HEK293 (cell line): Measurements from ENCODE around the gene PDE4D.

Experiments
- CTCF ChIA-PET: fragments of 350-600 bp; formaldehyde crosslinking; extraction: SDS; loops from one replicate; lab custom pipeline; 2021; ENCODE audit warnings: antibody characterized with exemption; lab: Yijun Ruan, JAX
- POLR2A ChIA-PET: fragments of 300-600 bp; formaldehyde crosslinking; extraction: SDS; loops from one replicate; lab custom pipeline; 2020; ENCODE audit warnings: antibody characterized with exemption, inconsistent platforms; lab: Yijun Ruan, JAX
- H3K27ac ChIP-seq: fragments of 200-500 bp; sonication (Bioruptor generic); 2 replicates; pipeline ENCODE4 v1.5.1; 2014; ENCODE audit warnings: low read depth, low read length, control low read depth, inconsistent platforms; ENCODE audit errors: extremely low read depth
- H3K36me3 ChIP-seq, 2 experiments: fragments of 200-500 bp in 1 of 2; sonication (Bioruptor generic) in 1 of 2; 1 replicate in 1 of 2; 2 replicates in 1 of 2; pipeline ENCODE4 v1.5.1; 2014 to 2017; ENCODE audit warnings: inconsistent platforms in 2 of 2, low read length in 2 of 2; ENCODE audit not compliant: control insufficient read depth in 2 of 2, insufficient read depth in 1 of 2
- H3K4me1 ChIP-seq: fragments of 200-500 bp; sonication (Bioruptor generic); 2 replicates; pipeline ENCODE4 v1.5.1; 2014; ENCODE audit warnings: mild to moderate bottlenecking, low read length, inconsistent platforms; ENCODE audit not compliant: control insufficient read depth, insufficient read depth
- H3K4me3 ChIP-seq: 2 replicates; pipeline ENCODE4 v1.5.1; 2011; ENCODE audit warnings: low read depth, mild to moderate bottlenecking, control low read depth, low read length, moderate library complexity
- H3K9me3 ChIP-seq: fragments of 200-500 bp; sonication (Bioruptor generic); 2 replicates; pipeline ENCODE4 v1.5.1; 2014; ENCODE audit warnings: low read depth, low read length, inconsistent platforms; ENCODE audit not compliant: control insufficient read depth, insufficient read depth
- EGR2 ChIP-seq: fragments of 450-650 bp; formaldehyde crosslinking; IDR thresholded peaks from 2 replicates; pipeline ENCODE4 v1.5.1; 2016; ENCODE audit warnings: low read depth, missing biosample characterization, missing genetic modification characterization
- GLIS1 ChIP-seq: fragments of 450-650 bp; formaldehyde crosslinking; IDR thresholded peaks from 2 replicates; pipeline ENCODE4 v1.5.1; 2016; ENCODE audit warnings: missing biosample characterization, missing genetic modification characterization
- KLF16 ChIP-seq: fragments of 450-650 bp; formaldehyde crosslinking; IDR thresholded peaks from 2 replicates; pipeline ENCODE4 v1.5.1; 2017; ENCODE audit warnings: missing biosample characterization, missing genetic modification characterization
- KLF8 ChIP-seq: fragments of 450-650 bp; formaldehyde crosslinking; IDR thresholded peaks from 2 replicates; pipeline ENCODE4 v1.5.1; 2016; ENCODE audit warnings: missing biosample characterization, missing genetic modification characterization
- MYNN ChIP-seq: fragments of 450-650 bp; formaldehyde crosslinking; IDR thresholded peaks from 2 replicates; pipeline ENCODE4 v1.5.1; 2016; ENCODE audit warnings: missing biosample characterization, missing genetic modification characterization, borderline replicate concordance
- PBX3 ChIP-seq: sonication (generic); formaldehyde crosslinking; IDR thresholded peaks from 2 replicates; pipeline ENCODE4 v1.8.1; 2022; ENCODE audit warnings: mild to moderate bottlenecking, moderate library complexity, missing genetic modification reagents
- PRDM1 ChIP-seq: fragments of 450-650 bp; formaldehyde crosslinking; IDR thresholded peaks from 2 replicates; pipeline ENCODE4; 2016; ENCODE audit warnings: missing biosample characterization, missing genetic modification characterization
- PRDM2 ChIP-seq: fragments of 450-650 bp; formaldehyde crosslinking; IDR thresholded peaks from 2 replicates; pipeline ENCODE4 v1.5.1; 2016; ENCODE audit warnings: missing biosample characterization, missing genetic modification characterization, borderline replicate concordance
- RBAK ChIP-seq: fragments of 450-650 bp; formaldehyde crosslinking; IDR thresholded peaks from 2 replicates; pipeline ENCODE4 v1.5.1; 2016; ENCODE audit warnings: missing biosample characterization, missing genetic modification characterization
- SP7 ChIP-seq: fragments of 450-650 bp; formaldehyde crosslinking; IDR thresholded peaks from 2 replicates; pipeline ENCODE4 v1.5.1; 2016; ENCODE audit warnings: missing biosample characterization, missing genetic modification characterization
- YY2 ChIP-seq: fragments of 450-650 bp; formaldehyde crosslinking; IDR thresholded peaks from 2 replicates; pipeline ENCODE4 v1.5.1; 2016; ENCODE audit warnings: missing biosample characterization, missing genetic modification characterization
- ZEB2 ChIP-seq: fragments of 450-650 bp; formaldehyde crosslinking; IDR thresholded peaks from 2 replicates; pipeline ENCODE4 v1.5.1; 2016; ENCODE audit warnings: missing biosample characterization, missing genetic modification characterization
- ZFP69B ChIP-seq: fragments of 450-650 bp; formaldehyde crosslinking; IDR thresholded peaks from 2 replicates; pipeline ENCODE4 v1.5.1; 2016; ENCODE audit warnings: missing biosample characterization, missing genetic modification characterization
- ZNF133 ChIP-seq: fragments of 450-650 bp; formaldehyde crosslinking; IDR thresholded peaks from 2 replicates; pipeline ENCODE4 v1.5.1; 2016; ENCODE audit warnings: missing biosample characterization, missing genetic modification characterization
- ZNF138 ChIP-seq: fragments of 450-650 bp; formaldehyde crosslinking; IDR thresholded peaks from 2 replicates; pipeline ENCODE4 v1.5.1; 2016; ENCODE audit warnings: missing biosample characterization, missing genetic modification characterization, borderline replicate concordance
- ZNF140 ChIP-seq: fragments of 450-650 bp; formaldehyde crosslinking; IDR thresholded peaks from 2 replicates; pipeline ENCODE4 v1.5.1; 2016; ENCODE audit warnings: missing biosample characterization, missing genetic modification characterization
- ZNF26 ChIP-seq: fragments of 450-650 bp; formaldehyde crosslinking; IDR thresholded peaks from 2 replicates; pipeline ENCODE4 v1.5.1; 2016; ENCODE audit warnings: missing biosample characterization, missing genetic modification characterization
- ZNF292 ChIP-seq: fragments of 450-650 bp; formaldehyde crosslinking; IDR thresholded peaks from 2 replicates; pipeline ENCODE4 v1.5.1; 2016; ENCODE audit warnings: low read depth, missing biosample characterization, missing genetic modification characterization, borderline replicate concordance
- ZNF426 ChIP-seq: fragments of 450-650 bp; formaldehyde crosslinking; IDR thresholded peaks from 2 replicates; pipeline ENCODE4 v1.5.1; 2017; ENCODE audit warnings: missing biosample characterization, missing genetic modification characterization, mild to moderate bottlenecking, inconsistent platforms, moderate library complexity
- ZNF473 ChIP-seq: fragments of 450-650 bp; formaldehyde crosslinking; IDR thresholded peaks from 2 replicates; pipeline ENCODE4 v1.5.1; 2017; ENCODE audit warnings: missing biosample characterization, missing genetic modification characterization
- ZNF521 ChIP-seq: fragments of 450-650 bp; formaldehyde crosslinking; IDR thresholded peaks from 2 replicates; pipeline ENCODE4 v1.5.1; 2017; ENCODE audit warnings: missing biosample characterization, mild to moderate bottlenecking, missing genetic modification characterization
- ZNF548 ChIP-seq: fragments of 450-650 bp; formaldehyde crosslinking; IDR thresholded peaks from 2 replicates; pipeline ENCODE4 v1.5.1; 2016; ENCODE audit warnings: missing biosample characterization, missing genetic modification characterization
- ZNF549 ChIP-seq: fragments of 450-650 bp; IDR thresholded peaks from 2 replicates; pipeline ENCODE4 v1.5.1; 2018; ENCODE audit warnings: missing biosample characterization, missing genetic modification characterization, mild to moderate bottlenecking, inconsistent platforms, moderate library complexity
- ZNF626 ChIP-seq: fragments of 450-650 bp; sonication (Bioruptor Pico); formaldehyde crosslinking; IDR thresholded peaks from 2 replicates; pipeline ENCODE4 v1.5.1; 2018; ENCODE audit warnings: missing biosample characterization, missing genetic modification characterization, inconsistent platforms
- ZNF629 ChIP-seq: fragments of 450-650 bp; formaldehyde crosslinking; IDR thresholded peaks from 2 replicates; pipeline ENCODE4 v1.5.1; 2017; ENCODE audit warnings: missing biosample characterization, missing genetic modification characterization
- ZNF658 ChIP-seq: fragments of 450-650 bp; formaldehyde crosslinking; IDR thresholded peaks from 2 replicates; pipeline ENCODE4; 2016; ENCODE audit warnings: missing biosample characterization, missing genetic modification characterization
- ZNF670 ChIP-seq: fragments of 450-650 bp; formaldehyde crosslinking; IDR thresholded peaks from 2 replicates; pipeline ENCODE4 v1.5.1; 2016; ENCODE audit warnings: missing biosample characterization, missing genetic modification characterization, low read depth
- ZNF785 ChIP-seq: fragments of 450-650 bp; formaldehyde crosslinking; IDR thresholded peaks from 2 replicates; pipeline ENCODE4 v1.5.1; 2016; ENCODE audit warnings: missing biosample characterization, missing genetic modification characterization

PDE4D gene

GRCh38 chr5:59446356-59446755, 447.2 kb downstream of the PDE4D start:
- CTCF ChIA-PET = no interaction called here
- Histone ChIP-seq H3K9me3 (no peaks in the 10 kb centered on the region), H3K36me3 (no peaks in the 10 kb centered on the region), H3K27ac (no peak overlapping the region), H3K4me3 (no peak overlapping the region), H3K4me1 (no peaks in the 10 kb centered on the region)
- POLR2A ChIA-PET = no interaction called here
- no peak for TF ChIP-seq ZNF521 (tag by site-specific recombination)
- no peak for TF ChIP-seq ZNF426 (tag by site-specific recombination)
- no peak for TF ChIP-seq ZNF26
- TF ChIP-seq ZNF549 (tag by site-specific recombination) = no peak
- TF ChIP-seq ZNF292 (tag by site-specific recombination) = no peak
- no peak for TF ChIP-seq ZFP69B
- TF ChIP-seq PBX3 = no peak
- TF ChIP-seq ZNF626 (tag by site-specific recombination) = no peak
- no peak for TF ChIP-seq ZNF138
- TF ChIP-seq ZNF473 = no peak

GRCh38 chr5:59445741-59446140, 447.8 kb downstream of the PDE4D start:
- no peaks in the 10 kb centered on the region for H3K9me3 ChIP-seq
- no peak for TF ChIP-seq YY2 (tag by site-specific recombination)
- no peak for TF ChIP-seq ZNF670 (tag by site-specific recombination)
- no peak for TF ChIP-seq ZNF658 (tag by site-specific recombination)
- no peak for TF ChIP-seq ZNF548
- TF ChIP-seq EGR2 (tag by site-specific recombination) = no peak
- no peak for TF ChIP-seq ZEB2 (tag by site-specific recombination)
- no peak for TF ChIP-seq ZNF785 (tag by site-specific recombination)
- no peak for TF ChIP-seq KLF8 (tag by site-specific recombination)
- no peak for TF ChIP-seq ZNF629
- TF ChIP-seq PRDM1 (tag by site-specific recombination) = no peak
- TF ChIP-seq ZNF138 = no peak
- no peak for TF ChIP-seq ZNF140 (tag by site-specific recombination)
- TF ChIP-seq SP7 (tag by site-specific recombination) = no peak
- TF ChIP-seq RBAK (tag by site-specific recombination) = no peak
- no peak for TF ChIP-seq KLF16
- TF ChIP-seq GLIS1 = no peak
- no peak for TF ChIP-seq PRDM2 (tag by site-specific recombination)
- TF ChIP-seq MYNN (tag by site-specific recombination) = no peak
- no peak for TF ChIP-seq ZNF133 (tag by site-specific recombination)
- ChIA-PET POLR2A (no interaction called here), CTCF (interaction anchor here (0.6 kb wide), 1 partner anchor 351 kb away, joined by 3 read pairs; no protein-coding TSS in a partner anchor)
- H3K36me3 ChIP-seq = no peaks in the 10 kb centered on the region
- no peak overlapping the region for H3K4me3 ChIP-seq
- no peaks in the 10 kb centered on the region for H3K4me1 ChIP-seq
- no peak overlapping the region for H3K27ac ChIP-seq
